Measurements from ENCODE around the gene CDH23. TPM values are rescaled to one million over a fixed set of nuclear protein-coding genes. Genes with fewer than 3 reads are reported as not detected.

Gene CDH23
- total RNA-seq, 1 donor from 2014 or later, result not detected

DNA sequence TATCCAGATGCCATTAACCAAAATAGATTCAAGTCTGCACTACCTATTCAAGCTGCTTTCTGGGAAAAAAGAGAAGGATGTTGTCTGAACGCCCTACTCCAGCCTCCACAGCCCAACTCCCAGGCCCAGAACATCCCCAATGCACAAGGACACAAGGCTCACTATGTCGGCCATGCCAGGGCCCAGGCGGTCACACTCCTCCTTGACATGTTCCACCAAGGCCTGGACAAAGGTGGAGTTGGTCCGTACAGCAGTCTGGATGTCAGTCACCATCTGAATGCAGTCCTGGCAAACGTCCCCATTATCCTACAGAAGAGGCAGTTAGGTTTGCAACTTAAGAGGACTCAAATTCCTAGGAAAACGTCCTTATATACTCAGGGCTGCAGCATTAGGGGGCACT lies 431.1 kb downstream of the CDH23 start:
- Mint-ChIP-seq H3K27ac (ENCODE audit: unreplicated experiment) (no peak overlapping the region), H3K36me3 (ENCODE audit: low read depth) (peaks cover 40% of the 10 kb centered on the region), H3K9me3 (ENCODE audit: low read depth) (no peaks in the 10 kb centered on the region), H3K27me3 (ENCODE audit: low read depth) (no peaks in the 10 kb centered on the region), H3K4me3 (ENCODE audit: unreplicated experiment) (no peak overlapping the region), H3K4me1 (ENCODE audit: low read depth) (peaks cover 7% of the 10 kb centered on the region)
- no peak for TF ChIP-seq CTCF (IDR thresholded peaks at IDR 0.05)
- DNase-seq (ENCODE audit: low spot score), result no peak

DNA sequence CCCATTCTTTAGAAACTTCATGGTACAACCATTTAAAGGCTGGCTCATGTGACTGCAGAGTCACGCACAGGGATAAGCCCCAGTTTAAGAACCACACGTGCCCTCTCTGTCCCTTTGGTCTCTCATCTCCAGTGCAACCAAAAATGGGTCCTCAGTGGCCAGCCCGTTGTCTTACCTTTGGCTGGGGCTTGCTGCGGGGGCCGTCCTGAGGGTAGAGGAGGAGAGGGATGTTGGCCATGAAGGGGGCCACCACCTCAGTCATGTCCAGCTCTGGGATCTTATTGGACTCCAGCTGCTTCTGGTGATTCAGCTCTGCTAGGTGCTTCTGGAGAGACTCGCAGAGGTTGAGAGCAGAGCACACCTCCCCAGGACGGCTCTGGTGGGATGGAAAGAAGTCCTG lies 432.0 kb downstream of the CDH23 start:
- H3K9me3 Mint-ChIP-seq (ENCODE audit: low read depth), result no peaks in the 10 kb centered on the region
- H3K4me1 Mint-ChIP-seq (ENCODE audit: low read depth), result peaks cover 7% of the 10 kb centered on the region
- DNase-seq (ENCODE audit: low spot score), result no peak
- no peak overlapping the region for H3K4me3 Mint-ChIP-seq (ENCODE audit: unreplicated experiment)
- TF ChIP-seq CTCF (IDR thresholded peaks at IDR 0.05), result no peak
- peaks cover 37% of the 10 kb centered on the region for H3K36me3 Mint-ChIP-seq (ENCODE audit: low read depth)
- H3K27me3 Mint-ChIP-seq (ENCODE audit: low read depth), result no peaks in the 10 kb centered on the region
- H3K27ac Mint-ChIP-seq (ENCODE audit: unreplicated experiment), result no peak overlapping the region

DNA sequence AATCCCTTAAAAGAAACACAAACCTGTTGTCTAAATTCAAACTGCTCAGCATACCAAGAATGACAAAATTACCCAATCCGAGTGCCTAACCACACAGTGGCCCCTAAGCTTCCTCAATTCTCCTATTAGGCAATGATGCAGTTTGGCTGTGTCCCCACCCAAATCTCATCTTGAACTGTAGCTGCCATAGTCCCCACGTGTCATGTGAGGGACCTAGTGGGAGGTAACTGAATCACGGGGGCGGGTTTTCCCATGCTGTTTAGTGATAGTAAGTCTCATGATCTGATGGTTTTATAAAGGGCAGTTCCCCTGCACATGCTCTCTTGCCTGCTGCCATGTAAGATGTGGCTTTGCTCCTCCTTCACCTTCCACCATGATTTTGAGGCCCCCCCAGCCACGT lies 432.5 kb downstream of the CDH23 start:
- peaks cover 37% of the 10 kb centered on the region for H3K36me3 Mint-ChIP-seq (ENCODE audit: low read depth)
- no peaks in the 10 kb centered on the region for H3K27me3 Mint-ChIP-seq (ENCODE audit: low read depth)
- no peak for TF ChIP-seq CTCF (IDR thresholded peaks at IDR 0.05)
- no peak overlapping the region for H3K4me3 Mint-ChIP-seq (ENCODE audit: unreplicated experiment)
- H3K27ac Mint-ChIP-seq (ENCODE audit: unreplicated experiment), result no peak overlapping the region
- no peaks in the 10 kb centered on the region for H3K9me3 Mint-ChIP-seq (ENCODE audit: low read depth)
- DNase-seq (ENCODE audit: low spot score), result no peak
- H3K4me1 Mint-ChIP-seq (ENCODE audit: low read depth), result peaks cover 7% of the 10 kb centered on the region

DNA sequence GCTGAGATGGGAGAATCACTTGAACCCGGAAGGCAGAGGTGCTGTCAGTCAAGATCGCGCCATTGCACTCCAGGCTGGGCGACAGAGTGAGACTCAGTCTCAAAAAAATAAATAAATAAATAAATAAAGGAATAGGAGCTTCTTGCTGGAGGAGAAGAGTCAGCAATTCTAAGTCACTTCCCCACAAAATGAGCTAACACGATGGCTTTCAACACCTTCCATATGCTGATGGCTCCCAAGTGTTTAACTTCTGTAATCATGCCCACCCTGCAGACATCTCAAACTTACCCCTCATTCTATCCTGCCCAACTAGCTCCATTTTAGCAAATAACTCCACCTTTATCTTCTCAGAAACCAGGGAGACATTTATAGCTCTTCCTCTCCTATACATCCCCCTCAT lies 433.2 kb downstream of the CDH23 start:
- Mint-ChIP-seq H3K36me3 (ENCODE audit: low read depth) (peaks cover 35% of the 10 kb centered on the region), H3K4me1 (ENCODE audit: low read depth) (peaks cover 10% of the 10 kb centered on the region)
- no peak for DNase-seq (ENCODE audit: low spot score)

DNA sequence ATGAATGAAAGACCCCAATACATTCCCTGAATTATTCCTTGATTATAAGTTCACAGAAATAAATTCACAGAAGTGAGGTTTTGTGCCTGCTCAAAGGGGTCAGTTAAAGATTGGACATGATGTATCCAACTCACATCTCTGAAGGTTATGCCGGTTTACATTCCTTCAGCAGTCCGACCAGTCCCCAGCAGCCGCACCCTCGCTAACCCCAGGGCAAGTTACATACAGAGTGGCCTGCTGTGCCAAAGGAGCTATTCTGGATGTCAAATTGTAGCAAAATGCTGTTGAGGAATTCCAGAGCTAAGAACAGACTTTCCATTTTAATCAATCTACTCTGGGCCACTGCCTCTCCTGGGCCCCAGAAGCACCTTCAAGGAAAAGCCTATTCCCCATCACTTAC lies 434.0 kb downstream of the CDH23 start:
- H3K9me3 Mint-ChIP-seq (ENCODE audit: low read depth), result no peaks in the 10 kb centered on the region

More for the DNA sequence above, 433.2 kb downstream of the CDH23 start:
- no peak for TF ChIP-seq CTCF (IDR thresholded peaks at IDR 0.05)
- no peak overlapping the region for H3K27ac Mint-ChIP-seq (ENCODE audit: unreplicated experiment)
- no peaks in the 10 kb centered on the region for H3K9me3 Mint-ChIP-seq (ENCODE audit: low read depth)
- no peaks in the 10 kb centered on the region for H3K27me3 Mint-ChIP-seq (ENCODE audit: low read depth)
- no peak overlapping the region for H3K4me3 Mint-ChIP-seq (ENCODE audit: unreplicated experiment)

More for the DNA sequence above, 434.0 kb downstream of the CDH23 start:
- peaks cover 33% of the 10 kb centered on the region for H3K36me3 Mint-ChIP-seq (ENCODE audit: low read depth)
- H3K27me3 Mint-ChIP-seq (ENCODE audit: low read depth), result no peaks in the 10 kb centered on the region
- no peak for DNase-seq (ENCODE audit: low spot score)
- no peak for TF ChIP-seq CTCF (IDR thresholded peaks at IDR 0.05)
- H3K27ac Mint-ChIP-seq (ENCODE audit: unreplicated experiment), result no peak overlapping the region
- peaks cover 14% of the 10 kb centered on the region for H3K4me1 Mint-ChIP-seq (ENCODE audit: low read depth)
- H3K4me3 Mint-ChIP-seq (ENCODE audit: unreplicated experiment), result no peak overlapping the region
